Spleen (tissue), 11 donors: ENCODE data around the gene DLEC1. TPM values are rescaled to one million over a fixed set of nuclear protein-coding genes. Genes with fewer than 3 reads are reported as not detected.

ENCODE experiments used
- DNase-seq: peaks from one replicate; pipeline ENCODE4 v3.0.0-alpha.2; 2020
- H3K27ac ChIP-seq, 8 donors: fragments of 200-600 bp; sonication (generic) in 7 of 8; 1 replicate in 4 of 8; 2 replicates in 4 of 8; pipeline versions ENCODE4 v1.5.0 to v1.8.0; 2016 to 2021; ENCODE audit warnings: inconsistent platforms in 4 of 8, mild to moderate bottlenecking in 4 of 8, moderate library complexity in 1 of 8
- H3K27me3 ChIP-seq, 7 donors: fragments of 200-600 bp; sonication (generic) in 6 of 7; replicated peaks in 1 of 7; 1 replicate in 4 of 7; 2 replicates in 3 of 7; pipeline versions ENCODE4 v1.5.0 to v1.8.0; 2016 to 2021; ENCODE audit warnings: inconsistent platforms in 3 of 7, mild to moderate bottlenecking in 1 of 7
- H3K36me3 ChIP-seq, 6 donors: fragments of 200-600 bp; sonication (generic) in 5 of 6; 1 replicate in 4 of 6; 2 replicates in 2 of 6; pipeline versions ENCODE4 v1.5.0 to v1.8.0; 2016 to 2021; ENCODE audit warnings: inconsistent platforms in 2 of 6
- H3K4me1 ChIP-seq, 6 donors: fragments of 200-600 bp; sonication (generic) in 5 of 6; 1 replicate in 3 of 6; 2 replicates in 3 of 6; pipeline versions ENCODE4 v1.5.0 to v1.8.0; 2016 to 2021; ENCODE audit warnings: inconsistent platforms in 3 of 6
- H3K4me3 ChIP-seq, 8 donors: fragments of 200-600 bp; sonication (generic) in 7 of 8; 1 replicate in 4 of 8; 2 replicates in 4 of 8; pipeline versions ENCODE4 v1.5.0 to v1.8.0; 2016 to 2021; ENCODE audit warnings: inconsistent platforms in 4 of 8, mild to moderate bottlenecking in 4 of 8, moderate library complexity in 2 of 8
- H3K9me3 ChIP-seq, 8 donors: fragments of 200-600 bp; sonication (generic) in 7 of 8; 1 replicate in 4 of 8; 2 replicates in 4 of 8; pipeline versions ENCODE4 v1.5.0 to v1.8.0; 2016 to 2021; ENCODE audit warnings: inconsistent platforms in 4 of 8
- POLR2A ChIP-seq, 3 donors: fragments of 450-650 bp; IDR thresholded peaks; one replicate each; pipeline ENCODE4 v1.5.1; 2017; ENCODE audit warnings: antibody characterized with exemption in 3 of 3, mild to moderate bottlenecking in 1 of 3
- POLR2AphosphoS5 ChIP-seq, 3 donors: sonication (generic); formaldehyde crosslinking; IDR thresholded peaks; one replicate each; pipeline ENCODE4 v1.5.1; 2017; ENCODE audit warnings: antibody characterized with exemption in 3 of 3
- WGBS, 5 donors: extraction: QIAGEN DNeasy Blood & Tissue Kit in 3 of 5; methylation state at CpG; one replicate each; pipeline versions ENCODE4 v1.1.5 to v1.1.7; 2013 to 2018; 5-methylcytosine and 5-hydroxymethylcytosine counted together
- intact Hi-C: fragments of 100-400 bp; cut with DNase I; formaldehyde crosslinking; loops from one replicate; pipeline ENCODE4 v1.15.0; 2023; ENCODE audit warnings: low total_unique reads
- polyA plus RNA-seq, 3 donors: library from polyadenylated mRNA; stranded (reverse); fragments of 200-250 nt; gene quantifications; one replicate each; pipeline ENCODE4 v1.2.1, GENCODE V29; 2013
- total RNA-seq, 7 donors: library from RNA; depleted of rRNA in 3 of 7; stranded (reverse); fragments of >200 nt in 3 of 7; fragmentation: NEBNext Ultra II Directional in 4 of 7; extraction: Animal tissue kit (Norgen Biotek cat#: 25700) in 4 of 7; gene quantifications; one replicate each; pipeline versions ENCODE4 v1.1.0 to v1.2.1, GENCODE V29; 2016 to 2021
- TF ChIP-seq, protein P1 (sequence below), 11 experiments: fragments of 200-600 bp in 7 of 11; fragments of 450-650 bp in 4 of 11; sonication (generic) in 4 of 11; IDR thresholded peaks in 8 of 11; conservative IDR thresholded peaks in 3 of 11; 1 replicate in 7 of 11; 2 replicates in 4 of 11; pipeline versions ENCODE4 v1.4.0 to v1.8.0; 2016 to 2021; ENCODE audit warnings: antibody characterized with exemption in 11 of 11, inconsistent platforms in 4 of 11, mild to moderate bottlenecking in 1 of 11
- donor health status: healthy with polysubstance abuse.
- donor health status: DM: no; HTN: no; CAD: no; lungs with moderate emphysema.
- donor health status: DM: no; HTN: no; CAD: no.
- donor health status: Bipolar disorder and iron deficiency.
- donor health status: healthy.
- donor health status: DM: no; HTN: no; CAD: no.
- donor health status: DM: yes; HTN: yes; CAD: no.

The DLEC1 gene
- total and polyA plus RNA-seq, 10 donors, result 0.36 to 2.3 (median 0.88) TPM

DNA sequence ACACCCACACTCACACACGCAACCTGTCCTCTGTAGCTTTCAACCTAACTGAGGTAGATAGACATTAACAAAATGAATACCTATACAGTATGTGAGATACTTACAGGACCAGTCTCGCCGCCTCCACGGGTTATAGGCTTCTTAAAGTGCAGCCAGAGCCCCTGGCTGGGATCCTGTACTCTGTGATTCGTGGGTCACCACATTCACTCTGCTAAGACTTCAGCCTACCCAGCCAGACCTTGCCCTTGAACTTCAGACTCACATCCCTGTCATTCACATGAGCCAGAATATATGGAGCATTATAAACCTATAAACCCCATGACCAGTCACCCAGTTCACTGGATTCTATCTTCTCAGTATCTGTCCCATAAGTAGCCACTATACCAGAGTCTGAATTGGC is 1.4 kb downstream of the DLEC1 start:
- whole genome bisulfite sequencing, 5 donors, result 85 to 89% (median 87%) methylated on average over 5 of the region's 5 CpGs
- Histone ChIP-seq H3K36me3 (no peaks in the 10 kb centered on the region), H3K4me3 (peak overlapping the region in 2 of 8 donors; percentile 59 to 83), H3K9me3 (no peaks in the 10 kb centered on the region), H3K27me3 (no peaks in the 10 kb centered on the region), H3K27ac (peak overlapping the region in 4 of 8 donors; percentile 65 to 86 (median 76)), H3K4me1 (peaks cover 3 to 26% (median 21%) of the 10 kb centered on the region in 6 donors)
- intact Hi-C loops, result no loop called here
- no peak for DNase-seq
- TF ChIP-seq, protein P1, sequence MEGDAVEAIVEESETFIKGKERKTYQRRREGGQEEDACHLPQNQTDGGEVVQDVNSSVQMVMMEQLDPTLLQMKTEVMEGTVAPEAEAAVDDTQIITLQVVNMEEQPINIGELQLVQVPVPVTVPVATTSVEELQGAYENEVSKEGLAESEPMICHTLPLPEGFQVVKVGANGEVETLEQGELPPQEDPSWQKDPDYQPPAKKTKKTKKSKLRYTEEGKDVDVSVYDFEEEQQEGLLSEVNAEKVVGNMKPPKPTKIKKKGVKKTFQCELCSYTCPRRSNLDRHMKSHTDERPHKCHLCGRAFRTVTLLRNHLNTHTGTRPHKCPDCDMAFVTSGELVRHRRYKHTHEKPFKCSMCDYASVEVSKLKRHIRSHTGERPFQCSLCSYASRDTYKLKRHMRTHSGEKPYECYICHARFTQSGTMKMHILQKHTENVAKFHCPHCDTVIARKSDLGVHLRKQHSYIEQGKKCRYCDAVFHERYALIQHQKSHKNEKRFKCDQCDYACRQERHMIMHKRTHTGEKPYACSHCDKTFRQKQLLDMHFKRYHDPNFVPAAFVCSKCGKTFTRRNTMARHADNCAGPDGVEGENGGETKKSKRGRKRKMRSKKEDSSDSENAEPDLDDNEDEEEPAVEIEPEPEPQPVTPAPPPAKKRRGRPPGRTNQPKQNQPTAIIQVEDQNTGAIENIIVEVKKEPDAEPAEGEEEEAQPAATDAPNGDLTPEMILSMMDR (IDR thresholded peaks at IDR 0.05 in 8 of 11, conservative IDR thresholded peaks at IDR 0.05 in 3 of 11), result no peak
- no peak for TF ChIP-seq POLR2AphosphoS5 (IDR thresholded peaks at IDR 0.05)
- no peak for TF ChIP-seq POLR2A (IDR thresholded peaks at IDR 0.05)

DNA sequence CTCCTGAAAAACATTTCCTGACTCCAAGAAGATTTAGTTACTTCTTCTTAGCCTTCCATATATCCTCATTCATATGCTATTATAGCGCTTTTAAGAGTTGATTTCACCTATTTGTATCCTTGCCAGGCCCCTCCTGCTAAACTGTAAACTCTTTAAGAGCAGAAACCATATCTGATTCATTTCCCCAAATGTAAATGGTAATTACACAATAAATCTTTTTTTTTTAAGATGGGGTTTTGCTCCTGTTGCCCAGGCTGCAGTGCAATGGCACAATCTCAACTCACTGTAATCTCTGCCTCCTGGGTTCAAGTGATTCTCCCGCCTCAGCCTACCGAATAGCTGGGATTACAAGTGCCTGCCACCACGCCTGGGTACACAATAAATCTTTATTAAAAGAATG is 4.5 kb downstream of the DLEC1 start:
- Histone ChIP-seq H3K27me3 (no peaks in the 10 kb centered on the region), H3K9me3 (no peaks in the 10 kb centered on the region), H3K27ac (no peak overlapping the region), H3K4me3 (no peak overlapping the region), H3K36me3 (no peaks in the 10 kb centered on the region), H3K4me1 (peaks cover 3 to 23% (median 19%) of the 10 kb centered on the region in 6 donors)
- DNase-seq, result no peak
- 75 to 89% (median 82%) methylated on average over 4 of the region's 4 CpGs for WGBS, 5 donors
- intact Hi-C loops, result no loop called here
- TF ChIP-seq, protein P1 (IDR thresholded peaks at IDR 0.05 in 8 of 11, conservative IDR thresholded peaks at IDR 0.05 in 3 of 11), result no peak
- TF ChIP-seq POLR2A (IDR thresholded peaks at IDR 0.05) (no peak), POLR2AphosphoS5 (IDR thresholded peaks at IDR 0.05) (no peak)

DNA sequence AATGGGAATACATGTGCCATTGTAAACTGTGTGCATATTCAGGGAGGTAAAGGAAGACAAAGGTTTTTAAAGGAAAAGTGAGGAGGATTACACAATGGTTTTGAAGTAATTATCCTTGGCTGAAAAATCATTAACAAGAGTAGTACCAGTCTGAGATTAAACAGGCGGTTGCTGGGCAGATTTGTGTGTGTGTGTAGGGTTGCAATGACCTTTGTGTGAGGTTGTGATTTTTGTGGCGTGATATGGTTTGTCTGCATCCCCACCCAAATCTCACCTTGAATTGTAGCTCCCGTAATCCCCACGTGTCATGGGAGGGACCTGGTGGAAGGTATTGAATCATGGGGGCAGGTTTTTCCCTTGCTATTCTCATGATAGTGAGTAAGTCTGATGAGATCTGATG is 7.0 kb downstream of the DLEC1 start:
- 87 to 95% (median 92%) methylated on average over 4 of the region's 4 CpGs for WGBS, 5 donors
- H3K27me3 ChIP-seq, result no peaks in the 10 kb centered on the region
- no peak overlapping the region for H3K27ac ChIP-seq
- TF ChIP-seq POLR2AphosphoS5 (IDR thresholded peaks at IDR 0.05), result no peak
- TF ChIP-seq, protein P1 (IDR thresholded peaks at IDR 0.05 in 8 of 11, conservative IDR thresholded peaks at IDR 0.05 in 3 of 11), result no peak
- TF ChIP-seq POLR2A (IDR thresholded peaks at IDR 0.05), result no peak
- H3K4me1 ChIP-seq, result peaks cover 0 to 13% (median 7%) of the 10 kb centered on the region in 6 donors
- no peaks in the 10 kb centered on the region for H3K9me3 ChIP-seq
- no peak overlapping the region for H3K4me3 ChIP-seq
- DNase-seq, result no peak
- intact Hi-C loops, result no loop called here
- no peaks in the 10 kb centered on the region for H3K36me3 ChIP-seq

DNA sequence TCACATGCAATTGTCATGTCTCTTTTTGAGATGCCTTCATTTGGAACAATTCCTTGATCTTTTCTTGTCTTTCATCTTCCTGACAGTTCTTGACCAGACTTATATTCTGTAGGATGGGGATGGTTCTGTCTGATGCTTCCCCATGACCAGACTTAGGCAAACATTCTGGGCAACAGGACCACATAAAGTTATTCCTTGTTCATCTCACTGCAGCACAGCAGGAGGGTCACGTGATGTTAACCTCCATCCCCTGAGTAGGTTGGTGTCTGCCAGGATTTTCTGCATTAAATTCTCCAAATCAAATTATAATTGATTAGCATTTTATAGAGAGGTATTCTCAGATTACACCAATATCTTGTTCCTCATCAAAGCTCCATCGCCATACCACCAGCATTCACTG is 7.8 kb downstream of the DLEC1 start:
- intact Hi-C loops, result no loop called here
- Histone ChIP-seq H3K27ac (no peak overlapping the region), H3K27me3 (no peaks in the 10 kb centered on the region), H3K36me3 (no peaks in the 10 kb centered on the region), H3K9me3 (no peaks in the 10 kb centered on the region), H3K4me3 (no peak overlapping the region), H3K4me1 (peaks cover 0 to 13% (median 7%) of the 10 kb centered on the region in 6 donors)
- DNase-seq, result no peak
- TF ChIP-seq POLR2A (IDR thresholded peaks at IDR 0.05), result no peak
- TF ChIP-seq POLR2AphosphoS5 (IDR thresholded peaks at IDR 0.05), result no peak
- TF ChIP-seq, protein P1 (IDR thresholded peaks at IDR 0.05 in 8 of 11, conservative IDR thresholded peaks at IDR 0.05 in 3 of 11), result no peak
- 87 to 99% (median 94%) methylated on average over 2 of the region's 2 CpGs for WGBS, 5 donors
